Osteoblast (primary cell): Measurements from ENCODE around the gene ZNF20. TPM values are rescaled to one million over a fixed set of nuclear protein-coding genes. Genes with fewer than 3 reads are reported as not detected.

ENCODE experiments used
- DNase-seq: peaks from one replicate; pipeline ENCODE4 v3.0.0; 2011; ENCODE audit warnings: low spot score, mixed read lengths; ENCODE audit not compliant: insufficient read length; ENCODE audit errors: missing footprints
- H2AFZ ChIP-seq: 2 replicates; pipeline ENCODE4 v1.6.0; 2011; ENCODE audit warnings: mild to moderate bottlenecking, low read length
- H3K27ac ChIP-seq: 2 replicates; pipeline ENCODE4 v1.5.1; 2011; ENCODE audit warnings: mild to moderate bottlenecking, low read depth, low read length, moderate library complexity
- H3K27me3 ChIP-seq: 2 replicates; pipeline ENCODE4 v1.6.0; 2012; ENCODE audit warnings: mild to moderate bottlenecking, control low read depth, inconsistent platforms, low read length, moderate library complexity; ENCODE audit not compliant: insufficient read depth
- H3K36me3 ChIP-seq: 2 replicates; pipeline ENCODE4 v1.5.1; 2011; ENCODE audit warnings: mild to moderate bottlenecking, low read length, control low read depth, moderate library complexity; ENCODE audit not compliant: insufficient read depth
- H3K4me1 ChIP-seq: 2 replicates; pipeline ENCODE4 v1.5.1; 2011; ENCODE audit warnings: mild to moderate bottlenecking, low read length, control low read depth, moderate library complexity; ENCODE audit not compliant: insufficient read depth
- H3K4me2 ChIP-seq: 2 replicates; pipeline ENCODE4 v1.6.0; 2011; ENCODE audit warnings: mild to moderate bottlenecking, low read length; ENCODE audit not compliant: insufficient read depth
- H3K4me3 ChIP-seq: fragments of 200-600 bp; sonication (generic); 3 replicates; pipeline ENCODE4 v1.5.1; 2012; ENCODE audit warnings: mild to moderate bottlenecking, low read length, inconsistent platforms; ENCODE audit not compliant: insufficient read depth
- H3K79me2 ChIP-seq: 2 replicates; pipeline ENCODE4 v1.6.0; 2012; ENCODE audit warnings: mild to moderate bottlenecking, low read length, control low read depth, inconsistent platforms; ENCODE audit not compliant: insufficient read depth
- H3K9me3 ChIP-seq: 2 replicates; pipeline ENCODE4 v1.5.1; 2011; ENCODE audit warnings: low read depth, low read length, control low read depth
- H4K20me1 ChIP-seq: 2 replicates; pipeline ENCODE4 v1.6.0; 2012; ENCODE audit warnings: mild to moderate bottlenecking, low read length, control low read depth; ENCODE audit not compliant: insufficient read depth
- total RNA-seq: library from RNA; depleted of rRNA; stranded (reverse); fragments of >200 nt; gene quantifications from 2 replicates; pipeline ENCODE4 v1.2.3, GENCODE V29; 2012
- TF ChIP-seq, protein P1 (sequence below): IDR thresholded peaks from 2 replicates; pipeline ENCODE4 v1.5.1; 2011; ENCODE audit warnings: mild to moderate bottlenecking, low read depth, low read length, moderate library complexity; ENCODE audit errors: extremely low read depth

ZNF20 gene
- total RNA-seq, 1 donor: 6.9 TPM

- no peak overlapping the region for H3K27ac ChIP-seq
Observed at GRCh38 chr19:12095111-12095790, 44.9 kb downstream of the ZNF20 start.

GRCh38 chr19:12093777-12094176, 46.4 kb downstream of the ZNF20 start:
- H3K4me3 ChIP-seq: no peak overlapping the region
- TF ChIP-seq, protein P1, sequence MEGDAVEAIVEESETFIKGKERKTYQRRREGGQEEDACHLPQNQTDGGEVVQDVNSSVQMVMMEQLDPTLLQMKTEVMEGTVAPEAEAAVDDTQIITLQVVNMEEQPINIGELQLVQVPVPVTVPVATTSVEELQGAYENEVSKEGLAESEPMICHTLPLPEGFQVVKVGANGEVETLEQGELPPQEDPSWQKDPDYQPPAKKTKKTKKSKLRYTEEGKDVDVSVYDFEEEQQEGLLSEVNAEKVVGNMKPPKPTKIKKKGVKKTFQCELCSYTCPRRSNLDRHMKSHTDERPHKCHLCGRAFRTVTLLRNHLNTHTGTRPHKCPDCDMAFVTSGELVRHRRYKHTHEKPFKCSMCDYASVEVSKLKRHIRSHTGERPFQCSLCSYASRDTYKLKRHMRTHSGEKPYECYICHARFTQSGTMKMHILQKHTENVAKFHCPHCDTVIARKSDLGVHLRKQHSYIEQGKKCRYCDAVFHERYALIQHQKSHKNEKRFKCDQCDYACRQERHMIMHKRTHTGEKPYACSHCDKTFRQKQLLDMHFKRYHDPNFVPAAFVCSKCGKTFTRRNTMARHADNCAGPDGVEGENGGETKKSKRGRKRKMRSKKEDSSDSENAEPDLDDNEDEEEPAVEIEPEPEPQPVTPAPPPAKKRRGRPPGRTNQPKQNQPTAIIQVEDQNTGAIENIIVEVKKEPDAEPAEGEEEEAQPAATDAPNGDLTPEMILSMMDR: no peak

More at GRCh38 chr19:12095111-12095790, 44.9 kb downstream of the ZNF20 start:
- H2AFZ ChIP-seq: no peak overlapping the region
- H3K4me3 ChIP-seq: no peak overlapping the region
- no peak overlapping the region for H3K4me2 ChIP-seq
- peaks cover 3% of the 10 kb centered on the region for H3K4me1 ChIP-seq
- TF ChIP-seq, protein P1: no peak
- peaks cover 4% of the 10 kb centered on the region for H3K36me3 ChIP-seq
- H3K79me2 ChIP-seq: peaks cover 9% of the 10 kb centered on the region
- H3K9me3 ChIP-seq: no peaks in the 10 kb centered on the region
- no peak for DNase-seq
- H4K20me1 ChIP-seq: no peaks in the 10 kb centered on the region
- H3K27me3 ChIP-seq: no peaks in the 10 kb centered on the region

DNA sequence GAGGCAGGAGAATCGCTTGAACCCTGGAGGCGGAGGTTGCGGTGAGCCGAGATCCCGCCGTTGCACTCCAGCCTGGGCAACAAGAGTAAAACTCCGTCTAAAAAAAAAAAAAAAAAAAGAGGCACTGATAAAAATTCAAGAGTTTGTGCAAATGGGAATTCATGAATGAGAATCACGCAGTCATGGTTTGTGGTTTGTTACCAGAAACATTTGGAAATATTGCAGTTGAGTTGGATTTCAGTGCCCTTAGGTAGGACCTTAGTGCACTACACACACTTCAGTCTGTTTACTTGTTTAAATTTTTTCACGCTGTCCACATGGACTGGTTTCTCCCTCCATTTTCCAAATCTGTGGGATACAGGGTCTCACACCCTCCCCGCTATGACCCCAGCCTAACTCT, 47.2 kb downstream of the ZNF20 start:
- Histone ChIP-seq H3K4me3 (peak overlapping the region; percentile 93), H3K4me1 (peaks cover 3% of the 10 kb centered on the region), H3K4me2 (peak overlapping the region; percentile 86), H3K27me3 (no peaks in the 10 kb centered on the region), H3K9me3 (no peaks in the 10 kb centered on the region), H3K79me2 (peaks cover 9% of the 10 kb centered on the region), H3K36me3 (peaks cover 4% of the 10 kb centered on the region), H3K27ac (no peak overlapping the region), H2AFZ (peak overlapping the region; percentile 99), H4K20me1 (no peaks in the 10 kb centered on the region)
- DNase-seq: peak; percentile 61
- TF ChIP-seq, protein P1: no peak

More at GRCh38 chr19:12093777-12094176, 46.4 kb downstream of the ZNF20 start:
- DNase-seq: no peak
- Histone ChIP-seq H3K27ac (no peak overlapping the region), H4K20me1 (no peaks in the 10 kb centered on the region), H2AFZ (no peak overlapping the region), H3K9me3 (no peaks in the 10 kb centered on the region), H3K36me3 (peaks cover 4% of the 10 kb centered on the region), H3K27me3 (no peaks in the 10 kb centered on the region), H3K4me2 (no peak overlapping the region), H3K4me1 (peaks cover 3% of the 10 kb centered on the region), H3K79me2 (peaks cover 9% of the 10 kb centered on the region)

- Histone ChIP-seq H3K27ac (peak overlapping the region; percentile 73), H3K27me3 (no peaks in the 10 kb centered on the region), H3K9me3 (no peaks in the 10 kb centered on the region)
Observed at GRCh38 chr19:12092065-12092867, 47.9 kb downstream of the ZNF20 start.

More at GRCh38 chr19:12092065-12092867, 47.9 kb downstream of the ZNF20 start:
- TF ChIP-seq, protein P1: no peak
- H2AFZ ChIP-seq: peak overlapping the region; percentile 99
- DNase-seq: peak; percentile 98
- H3K4me3 ChIP-seq: peak overlapping the region; percentile 93
- H3K4me1 ChIP-seq: peaks cover 3% of the 10 kb centered on the region
- peaks cover 4% of the 10 kb centered on the region for H3K36me3 ChIP-seq
- H3K4me2 ChIP-seq: peak overlapping the region; percentile 86
- H3K79me2 ChIP-seq: peaks cover 9% of the 10 kb centered on the region
- H4K20me1 ChIP-seq: no peaks in the 10 kb centered on the region
